Right lobe of liver (tissue), 4 donors: ENCODE data around the gene RACK1.

ENCODE experiments used
- CTCF ChIP-seq, 4 donors: fragments of 200-600 bp in 3 of 4; fragments of 450-650 bp in 1 of 4; IDR thresholded peaks; one replicate each; pipeline versions ENCODE4 v1.5.1 to v1.8.0; 2016 to 2022; ENCODE audit warnings: antibody characterized with exemption in 4 of 4, mild to moderate bottlenecking in 2 of 4
- POLR2A ChIP-seq: fragments of 450-650 bp; IDR thresholded peaks from one replicate; pipeline ENCODE4 v1.6.1; 2017; ENCODE audit warnings: antibody characterized with exemption, mild to moderate bottlenecking
- donor health status: DM: no; HTN: no; CAD: no.
- donor health status: DM: no; HTN: no; CAD: no.
- donor health status: DM: no; HTN: yes; CAD: no.

DNA sequence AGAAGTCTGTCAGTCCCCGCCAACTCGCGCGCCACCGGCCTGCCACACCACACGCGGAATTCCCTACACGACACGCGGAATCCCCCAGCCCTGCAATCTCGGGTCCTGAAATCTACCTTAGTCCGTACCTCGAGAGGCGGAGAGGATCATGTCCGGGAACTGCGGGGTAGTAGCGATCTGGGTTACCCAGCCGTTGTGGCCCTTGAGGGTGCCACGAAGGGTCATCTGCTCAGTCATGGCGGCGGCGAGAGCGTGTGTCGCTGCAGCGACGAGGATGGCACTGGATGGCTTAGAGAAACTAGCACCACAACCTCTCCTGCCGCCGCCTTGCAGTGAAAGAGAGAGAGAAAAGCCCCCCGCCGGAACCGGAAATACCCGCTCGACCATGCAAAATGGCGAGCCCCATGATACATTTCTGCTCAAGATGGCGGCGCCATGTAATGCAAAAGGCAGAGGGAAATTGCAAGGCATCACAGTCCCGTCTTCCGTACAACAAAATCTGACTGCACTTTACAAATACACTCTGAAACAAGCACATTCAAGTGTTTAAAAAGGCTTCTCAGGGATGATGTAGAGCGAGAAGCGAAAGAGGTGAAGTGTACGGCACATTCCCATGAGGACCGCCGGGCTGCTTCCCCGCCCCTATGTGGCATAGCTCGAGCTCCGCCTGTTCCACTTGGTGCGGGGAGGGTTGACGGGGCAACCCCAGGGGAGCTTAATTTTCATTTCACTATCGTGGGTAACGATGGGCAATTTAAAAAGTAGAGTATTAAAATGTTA is at the start of gene RACK1:
- TF ChIP-seq CTCF (IDR thresholded peaks at IDR 0.05) (no peak), POLR2A (peak; percentile 68)
